HUES48 (cell line): ENCODE measurements around the gene ZNF205.
"Not testable (repeated sequence)": the region's sequence is repeated elsewhere in the genome, so short reads cannot be mapped to it uniquely, and the experiment has no call there.

Experiments used
- H3K27ac ChIP-seq: one replicate; pipeline ENCODE4 v1.7.0; 2013; ENCODE audit warnings: low read depth, low read length, inconsistent platforms
- H3K27me3 ChIP-seq: 2 replicates; pipeline ENCODE4 v1.6.1; 2013; ENCODE audit warnings: mild to moderate bottlenecking, low read length; ENCODE audit not compliant: control insufficient read depth, insufficient read depth
- H3K36me3 ChIP-seq: 2 replicates; pipeline ENCODE4 v1.6.1; 2013; ENCODE audit warnings: low read length; ENCODE audit not compliant: control insufficient read depth, insufficient read depth
- H3K4me1 ChIP-seq: 2 replicates; pipeline ENCODE4 v1.6.1; 2013; ENCODE audit warnings: mild to moderate bottlenecking, low read length; ENCODE audit not compliant: control insufficient read depth, insufficient read depth
- H3K4me3 ChIP-seq: 2 replicates; pipeline ENCODE4 v1.5.1; 2013; ENCODE audit warnings: mild to moderate bottlenecking, low read depth, low read length
- H3K9ac ChIP-seq: 2 replicates; pipeline ENCODE4 v1.6.1; 2013; ENCODE audit warnings: mild to moderate bottlenecking, low read depth, low read length, moderate library complexity
- H3K9me3 ChIP-seq: 2 replicates; pipeline ENCODE4 v1.6.1; 2013; ENCODE audit warnings: low read length; ENCODE audit not compliant: control insufficient read depth, insufficient read depth

The ZNF205 gene

DNA sequence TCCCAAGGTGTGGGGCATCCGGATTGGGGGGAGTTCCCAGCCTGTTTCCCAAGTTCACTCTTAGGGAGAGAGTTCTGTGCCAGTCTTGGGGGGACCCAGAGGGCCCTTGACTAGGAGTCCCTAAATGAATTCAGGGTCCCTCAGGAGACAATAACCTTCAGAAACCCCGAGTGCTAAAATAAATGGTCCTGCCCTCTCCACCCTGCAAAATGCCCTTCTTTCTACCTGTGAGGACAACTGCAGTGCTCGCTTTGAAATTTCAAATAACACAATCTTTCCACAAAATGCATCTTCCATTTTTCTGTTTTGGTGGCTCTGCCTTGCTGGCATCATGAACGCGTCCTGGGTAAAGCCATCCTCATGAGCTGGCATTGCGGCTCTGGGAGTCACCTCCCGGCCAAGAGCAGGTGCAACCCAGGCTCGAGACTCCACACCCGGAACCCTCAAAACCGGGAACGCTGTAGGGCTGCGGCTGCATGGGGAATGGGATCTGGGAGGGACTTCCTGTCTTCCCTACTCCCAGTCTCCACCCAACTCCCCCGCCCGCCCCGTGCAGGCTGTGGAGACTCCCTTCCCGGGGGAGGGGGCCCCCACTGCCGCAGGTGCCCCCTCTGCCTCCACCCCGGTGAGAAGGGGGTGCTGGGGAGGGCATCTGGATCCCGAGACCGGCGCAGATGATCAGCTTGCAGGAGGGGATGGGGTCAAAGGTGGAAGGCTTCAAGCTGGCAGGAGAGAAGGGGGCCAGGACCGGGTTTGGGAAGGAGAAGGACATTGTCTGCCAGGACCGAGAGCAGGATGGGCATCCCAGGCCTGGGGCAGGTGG, at the start of gene ZNF205:
Gene ZNF205, plus strand, starts transcription at position 529 of the 823 bp plus-strand sequence. CDS start 845 bp downstream, outside the sequence.
- no peaks in the 10 kb centered on the region for H3K27me3 ChIP-seq
- peak within 1 kb of the TSS; percentile 21 for H3K27ac ChIP-seq
- peaks cover 18% of the 10 kb centered on the region for H3K36me3 ChIP-seq
- H3K9me3 ChIP-seq = no peaks in the 10 kb centered on the region
- H3K4me3 ChIP-seq = peak within 1 kb of the TSS; percentile 82
- H3K4me1 ChIP-seq = peaks cover 11% of the 10 kb centered on the region
- H3K9ac ChIP-seq = peak within 1 kb of the TSS; percentile 1

- peak overlapping the region; percentile 37 for H3K27ac ChIP-seq
- H3K36me3 ChIP-seq = no peaks in the 10 kb centered on the region
- peaks cover 16% of the 10 kb centered on the region; the same call in 1 of the 2 replicates for H3K4me1 ChIP-seq
- H3K27me3 ChIP-seq = no peaks in the 10 kb centered on the region; the same call in 1 of the 2 replicates
- no peak overlapping the region for H3K4me3 ChIP-seq
- no peak overlapping the region; the same call in 1 of the 2 replicates for H3K9ac ChIP-seq
- no peaks in the 10 kb centered on the region for H3K9me3 ChIP-seq
These were observed 48.6 kb upstream of the ZNF205 start for GRCh38 chr16:3063625-3064386.

GRCh38 chr16:3065069-3065741, 47.2 kb upstream of the ZNF205 start, which contains the start of gene IL32:
TSS of gene IL32 (plus strand) at chr16:3065640. CDS start at chr16:3065812, 172 bp downstream.
- Histone ChIP-seq H3K36me3 (no peaks in the 10 kb centered on the region), H3K27me3 (no peaks in the 10 kb centered on the region; the same call in 1 of the 2 replicates), H3K9me3 (no peaks in the 10 kb centered on the region), H3K27ac (peak within 1 kb of the TSS; percentile 22), H3K4me1 (peaks cover 9% of the 10 kb centered on the region; the same call in 1 of the 2 replicates), H3K9ac (no peak within 1 kb of the TSS), H3K4me3 (no peak within 1 kb of the TSS)

GRCh38 chr16:3065742-3066439, 46.5 kb upstream of the ZNF205 start:
- Histone ChIP-seq H3K27me3 (no peaks in the 10 kb centered on the region), H3K36me3 (no peaks in the 10 kb centered on the region), H3K27ac (no peak overlapping the region), H3K9ac (no peak overlapping the region), H3K4me1 (peaks cover 9% of the 10 kb centered on the region; the same call in 1 of the 2 replicates), H3K4me3 (no peak overlapping the region), H3K9me3 (no peaks in the 10 kb centered on the region)

- no peak overlapping the region for H3K9ac ChIP-seq
- no peaks in the 10 kb centered on the region for H3K9me3 ChIP-seq
- H3K36me3 ChIP-seq = no peaks in the 10 kb centered on the region
- no peak overlapping the region for H3K27ac ChIP-seq
- H3K4me3 ChIP-seq = no peak overlapping the region
- no peaks in the 10 kb centered on the region for H3K27me3 ChIP-seq
- peaks cover 9% of the 10 kb centered on the region; the same call in 1 of the 2 replicates for H3K4me1 ChIP-seq
These were observed 46.0 kb upstream of the ZNF205 start for GRCh38 chr16:3066440-3066748.

DNA sequence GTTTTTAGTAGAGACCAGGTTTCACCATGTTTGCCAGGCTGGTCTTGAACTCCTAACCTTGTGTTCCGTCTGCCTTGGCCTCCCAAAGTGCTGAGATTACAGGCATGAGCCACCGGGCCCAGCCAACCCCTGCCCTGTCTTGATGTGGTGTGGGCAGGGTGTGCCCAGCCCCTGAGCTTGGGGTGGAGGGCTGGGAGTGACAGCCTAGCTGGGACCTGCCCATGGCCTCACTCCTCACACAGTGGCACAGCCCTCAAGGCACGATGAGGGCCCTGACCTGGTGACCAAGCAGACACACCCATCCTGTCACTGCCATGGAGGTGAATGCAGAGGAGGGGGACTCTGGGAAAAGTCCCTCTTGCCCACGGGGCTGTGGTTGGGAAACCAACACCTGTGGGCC, 43.9 kb upstream of the ZNF205 start:
- Histone ChIP-seq H3K4me1 (peaks cover 9% of the 10 kb centered on the region; the same call in 1 of the 2 replicates), H3K9me3 (no peaks in the 10 kb centered on the region), H3K27ac (no peak overlapping the region), H3K9ac (no peak overlapping the region), H3K36me3 (no peaks in the 10 kb centered on the region), H3K4me3 (no peak overlapping the region), H3K27me3 (no peaks in the 10 kb centered on the region)

GRCh38 chr16:3069146-3069545, 43.2 kb upstream of the ZNF205 start:
- H3K36me3 ChIP-seq, H3K4me1 ChIP-seq, H3K27me3 ChIP-seq, H3K9me3 ChIP-seq, H3K27ac ChIP-seq, H3K4me3 ChIP-seq, H3K9ac ChIP-seq: not testable (repeated sequence)

DNA sequence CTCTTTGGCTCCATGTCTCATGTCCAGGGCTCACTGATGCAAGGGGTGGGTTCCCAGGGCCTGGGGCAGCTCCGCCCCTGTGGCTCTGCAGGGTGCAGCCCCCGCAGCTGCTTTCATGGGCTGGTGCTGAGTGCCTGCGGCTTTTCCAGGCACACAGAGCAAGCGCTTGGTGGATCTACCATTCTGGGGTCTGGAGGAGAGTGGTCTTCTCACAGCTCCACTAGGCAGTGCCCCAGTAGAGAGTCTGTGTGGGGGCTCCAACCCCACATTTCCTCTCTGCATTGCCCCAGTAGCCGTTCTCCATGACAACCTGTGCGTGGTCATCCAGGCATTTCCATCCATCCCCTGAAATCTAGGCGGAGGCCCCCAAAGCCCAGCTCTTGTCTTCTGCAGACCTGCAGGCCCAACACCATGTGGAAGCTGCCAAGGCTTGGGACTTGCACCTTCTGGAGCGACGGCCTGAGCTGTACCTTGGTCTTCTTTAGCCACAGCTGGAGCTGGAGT, 41.7 kb upstream of the ZNF205 start:
- Histone ChIP-seq H3K9me3 (no peaks in the 10 kb centered on the region), H3K27me3 (no peaks in the 10 kb centered on the region), H3K36me3 (no peaks in the 10 kb centered on the region), H3K4me3 (no peak overlapping the region), H3K4me1 (peaks cover under 1% of the 10 kb centered on the region; the same call in 1 of the 2 replicates), H3K9ac (no peak overlapping the region), H3K27ac (no peak overlapping the region)

DNA sequence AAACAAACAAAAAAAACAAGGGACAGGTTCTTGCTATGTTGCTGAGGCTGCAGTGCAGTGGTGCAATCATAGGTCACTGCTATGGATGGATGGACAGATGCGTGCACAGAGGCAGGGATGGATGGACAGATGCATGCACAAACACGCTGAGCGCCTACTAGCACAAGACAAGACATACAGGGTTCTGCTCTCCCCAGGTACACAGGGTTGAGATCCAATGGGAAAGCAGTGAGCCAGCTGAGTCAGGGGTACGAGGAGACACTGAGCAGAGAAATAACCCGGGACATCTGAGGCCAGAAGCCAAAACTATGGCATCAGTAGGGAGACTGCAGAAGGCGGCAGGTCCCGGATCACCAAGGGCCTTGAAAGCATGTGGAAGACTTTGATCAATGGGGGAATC, 40.7 kb upstream of the ZNF205 start:
- Histone ChIP-seq H3K9me3 (no peaks in the 10 kb centered on the region), H3K27me3 (no peaks in the 10 kb centered on the region), H3K27ac (no peak overlapping the region), H3K4me1 (no peaks in the 10 kb centered on the region), H3K36me3 (no peaks in the 10 kb centered on the region), H3K9ac (no peak overlapping the region), H3K4me3 (no peak overlapping the region)

- H3K9me3 ChIP-seq, H3K36me3 ChIP-seq, H3K27me3 ChIP-seq, H3K4me3 ChIP-seq, H3K4me1 ChIP-seq, H3K27ac ChIP-seq, H3K9ac ChIP-seq: not testable (repeated sequence)
These were observed 40.2 kb upstream of the ZNF205 start for GRCh38 chr16:3072148-3072547.
